GM12892 (cell line): Measurements from ENCODE around the gene EPB41.

Experiments
- POLR2A ChIP-seq: IDR thresholded peaks from 2 replicates; pipeline ENCODE4 v1.6.1; 2011; ENCODE audit warnings: low read depth, low read length, control low read depth
- POLR2AphosphoS5 ChIP-seq: IDR thresholded peaks from 2 replicates; pipeline ENCODE4 v1.6.1; 2011; ENCODE audit warnings: low read depth, low read length, control low read depth

DNA sequence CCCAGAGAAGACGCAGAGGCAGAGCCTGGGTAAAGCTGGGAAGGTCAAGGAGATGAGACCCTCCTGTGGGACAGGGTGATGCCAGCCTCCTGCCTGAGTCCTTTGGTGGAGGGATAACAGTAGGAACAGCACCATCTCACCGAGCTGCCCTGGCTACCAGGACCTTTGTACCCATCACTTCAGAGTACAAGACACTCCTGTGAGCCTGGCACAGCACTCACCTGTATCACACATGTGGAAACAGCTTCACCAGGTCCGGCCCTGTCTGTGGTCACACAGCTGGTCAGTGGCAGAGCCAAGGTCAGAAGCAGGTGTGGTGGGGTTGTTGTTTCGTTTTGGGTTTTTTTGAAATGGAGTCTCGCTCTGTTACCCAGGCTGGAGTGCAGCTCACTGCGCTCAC lies 214.4 kb downstream of the EPB41 start:
- no peak for TF ChIP-seq POLR2A
- TF ChIP-seq POLR2AphosphoS5: no peak
